ENCODE measurements around the gene FAM227B. TPM values are rescaled to one million over a fixed set of nuclear protein-coding genes. Genes with fewer than 3 reads are reported as not detected.

The FAM227B gene
- total RNA-seq, 4 donors from 2014 or later, result 13.3 to 16.7 (median 15.2) TPM

DNA sequence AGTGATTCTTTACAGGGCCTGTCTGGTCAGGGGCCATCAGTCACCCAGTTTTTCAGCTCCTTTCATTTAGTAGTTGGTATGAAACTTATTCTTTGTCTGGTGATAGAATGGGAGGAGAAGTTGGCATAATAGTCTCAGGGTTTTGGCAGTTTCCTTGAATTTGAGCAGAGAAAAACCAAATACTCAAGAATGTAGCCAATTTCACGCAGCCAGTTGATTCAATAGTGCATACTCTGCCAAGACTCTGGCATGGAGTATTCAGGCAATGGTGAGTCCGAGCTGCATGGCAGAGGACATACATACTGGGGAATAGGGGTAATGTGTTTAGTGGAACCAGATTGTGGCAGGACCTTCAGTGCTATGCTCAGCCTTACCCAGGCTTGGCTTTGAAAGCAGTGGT lies 332.2 kb downstream of the FAM227B start:
- TF ChIP-seq POLR2A (IDR thresholded peaks at IDR 0.05), result no peak
- TF ChIP-seq, protein P1, sequence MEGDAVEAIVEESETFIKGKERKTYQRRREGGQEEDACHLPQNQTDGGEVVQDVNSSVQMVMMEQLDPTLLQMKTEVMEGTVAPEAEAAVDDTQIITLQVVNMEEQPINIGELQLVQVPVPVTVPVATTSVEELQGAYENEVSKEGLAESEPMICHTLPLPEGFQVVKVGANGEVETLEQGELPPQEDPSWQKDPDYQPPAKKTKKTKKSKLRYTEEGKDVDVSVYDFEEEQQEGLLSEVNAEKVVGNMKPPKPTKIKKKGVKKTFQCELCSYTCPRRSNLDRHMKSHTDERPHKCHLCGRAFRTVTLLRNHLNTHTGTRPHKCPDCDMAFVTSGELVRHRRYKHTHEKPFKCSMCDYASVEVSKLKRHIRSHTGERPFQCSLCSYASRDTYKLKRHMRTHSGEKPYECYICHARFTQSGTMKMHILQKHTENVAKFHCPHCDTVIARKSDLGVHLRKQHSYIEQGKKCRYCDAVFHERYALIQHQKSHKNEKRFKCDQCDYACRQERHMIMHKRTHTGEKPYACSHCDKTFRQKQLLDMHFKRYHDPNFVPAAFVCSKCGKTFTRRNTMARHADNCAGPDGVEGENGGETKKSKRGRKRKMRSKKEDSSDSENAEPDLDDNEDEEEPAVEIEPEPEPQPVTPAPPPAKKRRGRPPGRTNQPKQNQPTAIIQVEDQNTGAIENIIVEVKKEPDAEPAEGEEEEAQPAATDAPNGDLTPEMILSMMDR (IDR thresholded peaks at IDR 0.05), result no peak
- Histone ChIP-seq H3K4me3 (replicated peaks in 1 of 3) (no peak overlapping the region), H3K4me1 (peaks cover 3 to 6% of the 10 kb centered on the region in 2 donors), H3K9me3 (no peaks in the 10 kb centered on the region), H3K27ac (no peak overlapping the region), H3K36me3 (peaks cover 0 to 3% of the 10 kb centered on the region in 2 donors), H3K27me3 (no peaks in the 10 kb centered on the region)
- intact Hi-C loops (cut with DNase I), result no loop called here
- peak; percentile 3 to 39 for DNase-seq
- WGBS, 2 donors, result 31 to 40% methylated on average over 2 of the region's 2 CpGs

DNA sequence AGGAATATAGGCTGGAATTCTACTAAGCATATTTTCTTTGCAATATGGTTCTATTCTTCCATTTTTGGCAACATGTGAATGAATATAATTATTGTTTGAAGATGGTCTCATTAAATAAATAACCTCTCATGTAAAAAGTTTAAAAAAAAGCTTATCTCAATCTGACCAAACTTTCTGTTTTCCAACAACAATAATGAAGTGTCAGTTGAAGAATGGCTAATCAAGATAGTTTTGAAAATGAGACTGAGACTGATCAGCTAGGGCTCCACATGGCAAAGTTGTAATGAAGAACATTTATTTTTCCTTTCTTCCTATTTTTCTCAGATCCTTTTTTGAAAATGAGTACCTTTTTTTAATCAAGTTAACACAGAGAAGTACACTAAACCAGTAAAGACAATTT lies 333.1 kb downstream of the FAM227B start:
- Histone ChIP-seq H3K4me3 (replicated peaks in 1 of 3) (no peak overlapping the region), H3K36me3 (no peaks in the 10 kb centered on the region), H3K9me3 (no peaks in the 10 kb centered on the region), H3K4me1 (peaks cover 3 to 6% of the 10 kb centered on the region in 2 donors), H3K27me3 (no peaks in the 10 kb centered on the region), H3K27ac (no peak overlapping the region)
- no peak for TF ChIP-seq POLR2A (IDR thresholded peaks at IDR 0.05)
- TF ChIP-seq, protein P1 (IDR thresholded peaks at IDR 0.05), result no peak
- DNase-seq, result no peak
- intact Hi-C loops (cut with DNase I), result no loop called here

DNA sequence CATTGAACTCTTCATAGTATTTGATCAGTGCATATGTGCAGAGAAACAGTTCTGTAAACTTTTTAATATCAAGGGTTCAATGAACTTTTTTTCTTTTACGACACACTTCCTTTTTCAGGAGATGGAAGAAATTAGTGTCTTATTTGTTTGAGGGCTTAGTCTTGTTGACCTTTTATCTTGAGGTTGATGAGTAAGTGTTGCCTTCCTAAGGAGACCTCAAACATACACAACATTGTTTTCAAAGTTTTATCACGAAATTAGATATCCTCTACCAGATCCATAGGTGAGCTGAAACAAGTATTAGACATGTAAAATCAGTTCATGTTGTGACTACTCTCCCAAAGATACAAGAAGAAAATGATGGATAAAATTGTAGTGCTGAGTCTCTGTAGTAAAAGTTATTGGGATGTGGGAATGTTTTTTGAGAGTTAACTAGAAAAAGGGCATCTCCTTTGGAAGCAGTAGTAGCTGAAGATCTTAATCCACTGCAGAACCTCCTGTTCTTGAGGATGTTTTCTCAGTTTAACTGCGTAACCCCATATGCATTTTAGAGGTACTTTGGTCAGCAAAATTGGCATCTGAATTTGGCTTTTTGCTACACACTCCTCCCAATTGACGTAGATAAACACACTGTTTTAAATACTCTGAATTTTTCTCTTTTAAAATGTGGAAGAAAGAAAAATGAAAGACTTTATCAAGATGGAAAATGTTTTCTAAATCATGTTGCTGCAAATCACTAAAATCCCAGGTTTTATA lies 333.8 kb downstream of the FAM227B start:
- no peak for DNase-seq
- TF ChIP-seq, protein P1 (IDR thresholded peaks at IDR 0.05), result no peak
- TF ChIP-seq POLR2A (IDR thresholded peaks at IDR 0.05), result no peak
- no peaks in the 10 kb centered on the region for H3K36me3 ChIP-seq
- peaks cover 3 to 6% of the 10 kb centered on the region in 2 donors for H3K4me1 ChIP-seq
- intact Hi-C loops (cut with DNase I), result no loop called here
- no peaks in the 10 kb centered on the region for H3K9me3 ChIP-seq
- 83 to 89% methylated on average over 4 of the region's 4 CpGs for WGBS, 2 donors
- no peak overlapping the region for H3K27ac ChIP-seq
- H3K4me3 ChIP-seq (replicated peaks in 1 of 3), result no peak overlapping the region
- H3K27me3 ChIP-seq, result no peaks in the 10 kb centered on the region

DNA sequence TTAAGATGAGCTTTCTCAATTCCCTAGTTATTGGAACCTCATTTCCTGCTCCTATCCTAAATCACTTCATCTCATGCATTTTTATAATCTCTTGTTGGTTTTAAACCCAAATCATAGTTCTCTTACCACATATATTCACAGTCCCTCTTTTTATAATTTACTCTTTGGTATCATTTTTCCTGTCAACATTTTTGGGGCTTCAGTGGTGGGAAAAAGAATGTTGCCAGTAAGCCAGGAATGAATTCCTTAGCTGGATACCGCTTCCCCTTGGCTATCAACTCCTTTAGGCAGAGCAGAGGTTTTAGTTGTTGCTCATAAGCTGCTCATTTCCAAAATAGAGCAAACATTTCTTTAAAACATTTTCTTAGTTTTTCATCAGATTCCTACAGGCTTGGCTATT lies 338.3 kb downstream of the FAM227B start:
- intact Hi-C loops (cut with DNase I), result no loop called here
- Histone ChIP-seq H3K9me3 (no peaks in the 10 kb centered on the region), H3K4me1 (no peaks in the 10 kb centered on the region), H3K36me3 (no peaks in the 10 kb centered on the region), H3K4me3 (replicated peaks in 1 of 3) (no peak overlapping the region), H3K27me3 (no peaks in the 10 kb centered on the region), H3K27ac (no peak overlapping the region)
- no peak for TF ChIP-seq POLR2A (IDR thresholded peaks at IDR 0.05)
- TF ChIP-seq, protein P1 (IDR thresholded peaks at IDR 0.05), result no peak
- no peak for DNase-seq
- 90 to 93% methylated on average over 1 of the region's 1 CpG for WGBS, 2 donors

Measured in thyroid gland (tissue), 4 donors.